HG03095 (cell line): ENCODE data around the gene ALG8.
"Not testable (repeated sequence)": the region's sequence is repeated elsewhere in the genome, so short reads cannot be mapped to it uniquely, and the experiment has no call there.

Experiments
- ATAC-seq: cut with Tn5 transposase; IDR thresholded peaks from one replicate; pipeline ENCODE4 v1.9.1; 2021; ENCODE audit warnings: moderate library complexity; ENCODE audit not compliant: unreplicated experiment

Gene ALG8

DNA sequence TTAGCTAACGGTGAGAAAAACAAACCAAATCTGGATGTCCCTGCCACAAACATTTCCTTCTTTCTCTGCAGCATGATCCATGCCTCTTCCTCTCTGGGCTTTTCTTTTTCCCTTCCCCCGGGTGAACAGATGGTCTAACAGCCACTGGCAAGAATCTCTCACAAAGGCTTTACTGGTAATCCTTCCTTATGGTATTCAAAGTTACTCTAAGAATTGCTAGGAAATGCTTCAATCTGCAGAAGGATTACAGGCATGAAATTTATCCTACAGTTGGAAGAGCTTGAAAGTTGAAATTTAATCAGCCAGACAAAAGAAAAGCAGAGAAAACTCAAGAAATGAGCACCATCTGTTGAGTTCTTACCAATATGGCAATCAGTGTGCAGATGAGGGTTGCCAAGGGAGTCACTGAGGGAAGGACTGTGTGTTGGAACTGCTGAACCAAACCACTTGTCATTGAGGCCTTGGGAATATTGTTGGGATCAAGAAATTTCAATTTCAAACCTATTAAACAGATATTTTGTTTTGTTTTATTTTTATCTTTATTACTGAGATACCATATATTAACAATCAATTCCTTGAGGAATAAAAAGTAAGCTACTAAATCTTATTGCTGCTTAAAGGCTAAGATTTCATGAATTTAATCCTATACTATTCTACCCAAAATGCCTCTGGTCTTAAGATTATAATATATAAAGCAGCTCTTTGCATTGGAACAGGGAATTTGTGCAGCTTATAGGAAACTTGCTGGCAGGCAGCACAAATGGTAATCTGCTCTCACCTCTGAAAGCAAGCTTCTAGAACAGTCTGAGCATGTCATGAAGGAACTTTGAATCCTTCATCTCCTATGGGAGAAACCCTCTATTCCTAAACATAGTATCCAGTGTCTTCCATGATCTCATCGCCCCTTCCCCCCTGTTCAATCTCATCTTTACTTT is 30.1 kb downstream of the ALG8 start:
- no peak for ATAC-seq

GRCh38 chr11:78100676-78101472 is 38.6 kb downstream of the ALG8 start:
- ATAC-seq: no peak

GRCh38 chr11:78100261-78100660 is 39.2 kb downstream of the ALG8 start:
- no peak for ATAC-seq

DNA sequence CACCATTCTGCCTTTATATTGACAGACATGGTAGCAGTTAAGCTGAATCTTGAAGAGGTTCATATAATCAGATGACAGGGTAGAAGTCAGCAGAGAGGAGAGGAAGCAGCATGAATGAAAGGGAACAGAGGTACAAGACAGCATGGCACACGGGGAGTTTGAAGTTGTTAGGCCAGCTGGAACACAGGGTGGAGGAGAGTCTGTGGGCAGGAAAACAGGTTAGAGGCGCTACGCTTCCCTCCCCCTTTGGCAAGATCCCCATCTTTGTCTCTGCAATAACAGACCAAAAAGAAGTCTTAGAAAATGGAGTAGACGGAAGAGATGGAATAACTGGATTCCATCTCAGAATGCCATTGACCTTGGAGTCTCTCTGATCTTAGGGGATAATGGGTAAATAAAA is 39.8 kb downstream of the ALG8 start:
- ATAC-seq: no peak

- ATAC-seq: no peak
Measured at GRCh38 chr11:78097666-78098385, 41.6 kb downstream of the ALG8 start.

DNA sequence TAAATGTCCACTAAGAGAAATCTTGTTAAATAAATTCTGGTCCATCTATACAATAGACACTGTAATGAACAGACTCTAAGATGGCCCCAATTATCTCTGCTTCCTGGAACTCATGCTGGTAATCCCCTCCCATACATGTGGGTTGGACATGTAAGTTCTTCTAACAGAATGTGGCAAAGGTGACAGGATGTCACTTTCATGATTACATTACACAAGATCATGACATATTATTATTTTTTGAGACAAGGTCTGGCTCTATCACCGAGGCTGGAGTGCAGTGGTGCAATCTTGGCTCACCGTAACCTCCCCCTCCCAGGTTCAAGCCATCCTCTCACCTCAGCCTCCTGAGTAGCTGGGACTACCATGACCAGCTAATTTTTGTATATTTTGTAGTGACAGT is 45.2 kb downstream of the ALG8 start:
- ATAC-seq: no peak

DNA sequence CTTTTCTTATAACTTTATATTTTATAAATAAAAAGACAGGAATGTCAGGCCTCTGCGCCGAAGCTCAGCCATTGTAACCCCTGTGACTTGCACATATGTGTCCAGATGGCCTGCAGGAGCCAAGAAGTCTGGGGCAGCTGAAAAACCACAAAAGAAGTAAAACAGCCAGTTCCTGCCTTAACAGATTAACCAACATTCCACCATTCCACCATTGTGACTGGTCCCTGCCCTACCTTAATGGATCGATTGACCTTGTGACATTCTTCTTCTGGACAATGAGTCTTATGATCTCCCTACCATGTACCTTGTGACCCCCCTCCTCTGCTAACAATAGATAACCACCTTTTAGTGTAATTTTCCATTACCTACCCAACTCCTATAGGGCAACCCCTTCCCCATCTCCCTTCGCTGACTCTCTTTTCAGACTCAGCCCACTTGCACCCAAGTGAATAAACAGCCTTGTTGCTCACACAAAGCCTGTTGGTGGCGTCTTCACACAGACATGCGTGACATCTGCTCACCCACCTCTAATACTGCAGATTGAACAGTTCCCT is 52.8 kb downstream of the ALG8 start:
- ATAC-seq: not testable (repeated sequence)

DNA sequence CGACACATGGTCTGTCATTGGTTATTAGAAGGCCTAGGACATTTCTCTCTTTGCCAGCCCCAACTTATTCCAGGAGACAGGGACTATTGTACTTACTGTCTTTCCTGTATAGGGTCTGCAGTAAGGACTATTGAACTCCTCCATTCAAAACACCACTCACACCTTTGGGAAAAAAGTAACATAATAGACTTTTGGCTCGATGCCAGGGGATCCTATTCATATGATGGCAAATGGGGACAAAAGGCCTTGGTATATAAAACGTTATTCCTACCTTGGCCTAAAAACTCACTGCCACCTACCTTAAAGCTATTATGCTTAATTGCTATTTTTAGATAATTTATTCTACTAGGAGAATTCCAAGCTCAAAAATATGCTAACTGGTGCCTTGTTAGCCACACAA is 53.5 kb downstream of the ALG8 start:
- ATAC-seq: no peak

GRCh38 chr11:78084506-78084905 is 54.9 kb downstream of the ALG8 start:
- ATAC-seq: not testable (repeated sequence)

- ATAC-seq: no peak
Measured at GRCh38 chr11:78083021-78083420, 56.4 kb downstream of the ALG8 start.

DNA sequence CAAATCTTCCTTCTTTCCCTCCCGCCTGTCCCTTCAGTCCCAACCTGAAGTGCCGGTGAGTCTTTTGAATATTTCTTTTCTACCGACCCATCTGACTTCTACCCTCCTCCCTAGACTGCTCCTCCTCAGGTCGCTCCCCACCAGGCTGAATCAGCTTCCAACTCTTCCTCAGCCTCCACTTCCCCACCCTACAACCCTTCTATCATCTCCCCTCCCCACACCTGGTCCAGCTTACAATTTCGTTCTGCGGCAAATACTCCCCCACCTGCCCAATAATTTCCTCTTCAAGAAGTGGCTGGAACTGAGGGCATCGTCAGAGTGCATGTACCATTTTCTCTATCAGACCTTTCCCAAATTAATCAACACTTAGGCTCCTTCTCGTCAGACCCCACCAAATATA is 57.3 kb downstream of the ALG8 start:
- ATAC-seq: no peak

DNA sequence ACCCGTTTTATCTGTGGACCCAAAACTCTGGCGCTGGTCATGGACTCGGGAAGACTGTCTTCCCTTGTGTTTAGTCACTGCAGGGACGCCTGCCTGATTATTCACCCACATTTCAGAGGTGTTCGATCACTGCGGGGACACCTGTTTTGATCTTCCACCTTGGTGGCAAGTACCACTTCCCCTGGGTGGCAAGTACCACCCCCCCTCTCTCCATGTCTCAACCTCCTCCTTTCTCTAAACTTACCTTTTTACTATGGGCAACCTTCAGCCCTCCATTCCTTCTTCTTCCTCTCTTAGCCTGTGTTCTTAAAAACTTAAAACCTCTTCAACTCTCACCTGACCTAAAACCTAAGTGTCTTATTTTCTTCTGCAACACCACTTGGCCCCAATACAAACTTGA is 57.8 kb downstream of the ALG8 start:
- no peak for ATAC-seq

- ATAC-seq: no peak
Measured at GRCh38 chr11:78080818-78081495, 58.5 kb downstream of the ALG8 start.

DNA sequence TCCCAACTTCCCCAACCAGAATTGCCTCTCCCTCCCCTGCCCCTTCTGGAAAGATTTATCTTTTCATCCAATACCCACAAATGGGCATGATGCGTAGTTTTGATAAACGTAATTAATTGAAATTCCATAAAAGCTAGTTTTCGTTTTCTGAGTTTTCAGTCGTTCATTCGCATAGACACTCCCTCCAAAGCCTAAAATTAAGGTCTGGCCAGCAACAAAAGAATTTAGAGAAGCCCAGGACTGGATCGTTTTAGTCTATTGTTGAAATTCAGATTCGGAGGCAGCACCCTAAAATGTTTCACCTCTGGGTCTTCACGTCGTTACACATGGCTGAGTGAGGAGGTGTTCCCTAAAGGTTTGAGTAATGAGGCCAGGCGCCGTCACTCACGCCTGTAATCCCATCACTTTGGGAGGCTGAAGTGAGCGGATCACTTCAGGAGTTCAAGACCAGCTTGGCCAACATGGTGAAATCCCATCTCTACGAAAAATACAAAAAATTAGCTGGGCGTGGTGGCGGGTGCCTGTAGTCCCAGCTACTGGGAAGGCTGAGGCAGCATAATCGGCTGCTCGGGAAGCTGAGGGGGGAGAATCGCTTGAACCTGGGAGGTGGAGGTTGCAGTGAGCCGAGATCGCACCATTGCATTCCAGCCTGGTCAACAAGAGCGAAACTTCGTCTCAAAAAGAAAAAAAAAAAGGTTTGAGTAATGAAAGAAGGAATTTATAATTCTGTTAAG is 59.2 kb downstream of the ALG8 start:
- ATAC-seq: no peak

GRCh38 chr11:78079232-78080083 is 60.0 kb downstream of the ALG8 start, which contains the start of gene NDUFC2:
NDUFC2 (minus strand) TSS chr11:78079862; CDS start chr11:78079744, 118 bp downstream.
- peak; percentile 72 for ATAC-seq

- ATAC-seq: no peak
Measured at GRCh38 chr11:78078218-78079167, 60.9 kb downstream of the ALG8 start.

GRCh38 chr11:78077592-78077991 is 61.8 kb downstream of the ALG8 start:
- not testable (repeated sequence) for ATAC-seq
